HG02588 (cell line): ENCODE measurements around the gene SLC5A5.

ENCODE experiments used
- ATAC-seq: cut with Tn5 transposase; IDR thresholded peaks from one replicate; pipeline ENCODE4 v1.9.1; 2021; ENCODE audit warnings: mild to moderate bottlenecking, moderate library complexity; ENCODE audit not compliant: unreplicated experiment

The SLC5A5 gene

GRCh38 chr19:17846146-17846545 lies 25.6 kb upstream of the SLC5A5 start:
- ATAC-seq = no peak

GRCh38 chr19:17847538-17848366 lies 24.0 kb upstream of the SLC5A5 start, which contains the start of gene JAK3:
Gene JAK3 (minus strand): TSS chr19:17847982. CDS start chr19:17844417, 3,565 bp downstream.
- ATAC-seq = peak; percentile 48

- no peak for ATAC-seq
These were observed 23.0 kb upstream of the SLC5A5 start for GRCh38 chr19:17848595-17849292.

DNA sequence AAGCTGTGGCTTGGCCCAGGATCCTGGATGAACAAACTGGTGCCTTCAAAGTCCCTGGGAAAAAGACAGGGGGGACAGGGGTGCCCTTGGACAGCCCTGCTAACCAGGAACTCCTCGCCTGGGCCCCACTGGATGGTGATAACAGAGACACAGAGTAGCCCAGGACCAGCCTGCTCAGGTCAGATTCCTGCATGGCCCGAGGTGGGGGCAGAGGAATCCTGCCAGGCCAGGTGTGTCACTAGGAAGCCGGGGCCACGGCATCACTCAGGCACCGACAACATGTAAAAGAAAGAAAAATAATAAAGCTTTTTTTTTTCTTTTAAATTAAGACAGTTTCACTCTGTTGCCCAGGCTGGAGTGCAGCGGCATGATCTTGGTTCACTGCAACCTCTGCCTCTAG lies 17.7 kb upstream of the SLC5A5 start:
- ATAC-seq = no peak

DNA sequence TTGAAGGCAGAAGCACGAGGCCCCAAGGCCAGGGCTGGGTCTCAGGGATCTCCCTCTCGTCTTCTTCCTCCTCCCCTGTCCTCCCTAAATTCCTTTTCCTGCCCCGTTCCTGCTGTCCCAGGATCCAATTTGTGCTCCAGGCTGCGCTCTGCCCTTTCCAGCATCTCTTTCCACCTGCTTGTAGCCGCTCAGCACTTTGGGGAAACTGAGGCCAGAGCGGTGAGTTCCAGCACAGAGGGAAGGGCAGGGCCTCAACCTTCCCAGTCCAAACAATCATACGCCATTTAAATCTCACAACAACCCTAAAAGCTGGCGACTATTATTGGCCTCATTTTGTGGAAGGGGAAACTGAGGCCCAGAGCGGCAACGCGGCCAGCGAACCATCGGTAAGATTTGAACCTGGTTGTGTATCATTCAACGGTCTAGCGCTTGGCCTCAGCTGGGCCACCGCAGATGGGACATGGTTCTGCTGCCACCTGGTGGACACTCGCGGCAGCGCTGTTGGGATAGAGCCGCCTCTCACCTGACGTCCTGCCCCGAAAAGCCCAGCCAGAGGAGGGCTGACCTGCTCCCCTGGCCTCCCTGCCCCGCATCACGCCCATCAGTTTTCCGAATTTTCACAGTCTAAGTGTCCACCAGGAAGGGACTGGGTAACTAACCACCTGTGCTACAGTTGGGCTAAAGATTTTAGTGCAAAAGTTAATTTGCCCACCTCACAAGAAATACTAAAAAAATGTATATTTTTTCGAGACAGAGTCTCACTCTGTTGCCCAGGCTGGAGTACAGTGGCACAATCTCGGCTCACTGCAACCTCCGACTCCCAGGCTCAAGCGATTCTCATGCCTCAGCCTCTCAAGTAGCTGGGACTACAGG lies 16.2 kb upstream of the SLC5A5 start:
- ATAC-seq = no peak

DNA sequence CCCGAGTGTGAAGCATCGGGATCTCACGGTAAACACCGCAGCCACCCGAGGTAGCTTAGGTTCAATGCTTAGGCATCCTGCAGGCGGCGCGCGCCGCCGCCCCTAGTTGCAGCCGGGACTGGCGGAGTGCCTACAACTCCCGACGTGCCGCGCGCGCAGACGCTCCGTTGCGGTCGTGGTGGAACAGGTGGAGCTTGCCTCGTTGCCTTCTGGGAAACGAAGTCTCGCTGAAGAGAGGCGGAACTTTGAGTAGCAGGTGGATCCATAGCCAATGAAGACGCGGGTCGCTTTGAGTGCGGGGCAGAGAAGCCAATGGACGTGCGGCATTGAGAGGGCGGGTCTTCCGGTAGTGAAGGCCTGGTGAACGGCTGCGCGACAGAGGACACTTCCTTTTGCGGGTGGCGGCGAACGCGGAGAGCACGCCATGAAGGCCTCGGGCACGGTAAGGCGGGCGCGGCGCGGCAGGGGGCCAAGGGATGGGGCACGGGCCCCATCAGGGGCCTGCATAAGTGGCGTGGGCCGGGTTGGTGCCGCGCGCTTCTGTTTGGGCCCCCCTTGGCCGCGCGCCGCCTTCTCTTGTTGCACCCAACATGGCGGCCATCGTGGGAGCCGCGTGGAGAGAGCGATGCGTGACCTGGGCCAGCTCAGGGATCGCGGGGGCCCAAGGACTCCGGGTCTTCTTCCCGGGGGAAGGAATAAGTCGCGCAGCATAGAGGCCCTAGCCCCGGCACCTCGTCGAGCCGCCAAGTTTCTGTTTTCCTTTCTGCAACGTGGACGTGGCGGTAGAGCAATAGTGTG lies 12.0 kb upstream of the SLC5A5 start, which contains the start of gene RPL18A:
RPL18A (plus strand) TSS at position 378 of the 798 bp plus-strand sequence; CDS start at position 425, 47 bp downstream.
- peak; percentile 83 for ATAC-seq

DNA sequence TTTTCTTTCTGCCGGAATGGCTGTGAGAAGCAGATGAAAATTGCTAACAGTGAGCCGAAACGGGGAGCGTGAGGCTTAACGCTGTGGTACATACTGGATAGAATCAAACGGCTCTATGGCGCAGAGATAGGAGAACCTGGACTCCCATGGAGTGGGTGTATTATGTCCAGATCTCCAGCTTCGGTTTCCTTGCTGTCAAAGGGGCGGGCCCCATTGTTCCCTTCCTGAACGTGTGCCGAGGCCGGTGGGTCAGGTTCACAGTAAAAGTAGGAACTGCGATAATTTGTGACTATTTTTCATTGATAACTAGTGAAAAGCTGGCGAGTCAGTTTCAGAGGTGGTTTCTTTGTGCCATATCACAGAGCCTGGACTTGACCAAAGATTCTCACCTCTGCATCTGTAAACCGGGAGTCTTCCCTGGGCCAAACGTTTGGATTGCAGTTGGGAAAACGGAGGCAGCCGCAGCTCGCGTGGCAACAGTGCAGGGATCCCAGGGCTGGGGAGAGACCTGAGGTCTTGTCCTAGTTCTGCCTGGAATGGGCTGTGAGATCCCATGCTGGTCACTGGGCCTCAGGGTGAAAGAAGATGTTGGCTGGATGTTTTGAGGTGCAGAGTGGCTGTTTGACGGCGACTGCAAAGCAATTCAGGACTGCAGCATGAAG lies 11.3 kb upstream of the SLC5A5 start:
- no peak for ATAC-seq

GRCh38 chr19:17860993-17861360 lies 10.8 kb upstream of the SLC5A5 start:
- no peak for ATAC-seq

- no peak for ATAC-seq
These were observed 10.0 kb upstream of the SLC5A5 start for GRCh38 chr19:17861542-17862402.

DNA sequence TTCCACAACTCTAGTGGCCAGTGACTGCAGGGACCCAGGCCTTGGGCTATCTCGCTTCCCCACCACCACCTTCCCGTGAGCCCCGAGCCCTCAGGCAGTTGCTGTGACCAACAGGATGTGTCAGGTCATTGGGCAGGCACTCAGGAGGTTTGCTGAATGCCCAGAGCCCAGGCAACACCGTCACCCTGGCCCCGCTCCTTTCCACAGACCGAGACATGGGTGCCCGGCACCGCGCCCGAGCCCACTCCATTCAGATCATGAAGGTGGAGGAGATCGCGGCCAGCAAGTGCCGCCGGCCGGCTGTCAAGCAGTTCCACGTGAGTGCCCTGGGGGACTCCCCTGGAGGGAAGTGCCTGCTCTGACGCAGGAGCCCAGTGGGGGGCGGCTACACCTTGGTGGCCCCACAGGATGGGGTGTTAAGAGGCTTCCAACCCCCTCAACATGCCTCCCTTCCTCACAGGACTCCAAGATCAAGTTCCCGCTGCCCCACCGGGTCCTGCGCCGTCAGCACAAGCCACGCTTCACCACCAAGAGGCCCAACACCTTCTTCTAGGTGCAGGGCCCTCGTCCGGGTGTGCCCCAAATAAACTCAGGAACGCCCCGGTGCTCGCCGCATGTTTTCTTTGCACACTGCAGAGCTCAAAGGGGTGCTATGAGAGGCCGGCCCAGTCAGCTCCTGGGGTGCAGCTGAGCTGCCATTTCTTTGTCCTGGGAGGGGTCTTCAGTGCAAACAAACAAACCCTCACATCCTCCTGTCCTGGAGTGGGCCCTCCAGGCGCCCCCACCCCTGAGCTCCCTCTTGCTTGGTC lies 8.8 kb upstream of the SLC5A5 start:
- ATAC-seq = no peak

DNA sequence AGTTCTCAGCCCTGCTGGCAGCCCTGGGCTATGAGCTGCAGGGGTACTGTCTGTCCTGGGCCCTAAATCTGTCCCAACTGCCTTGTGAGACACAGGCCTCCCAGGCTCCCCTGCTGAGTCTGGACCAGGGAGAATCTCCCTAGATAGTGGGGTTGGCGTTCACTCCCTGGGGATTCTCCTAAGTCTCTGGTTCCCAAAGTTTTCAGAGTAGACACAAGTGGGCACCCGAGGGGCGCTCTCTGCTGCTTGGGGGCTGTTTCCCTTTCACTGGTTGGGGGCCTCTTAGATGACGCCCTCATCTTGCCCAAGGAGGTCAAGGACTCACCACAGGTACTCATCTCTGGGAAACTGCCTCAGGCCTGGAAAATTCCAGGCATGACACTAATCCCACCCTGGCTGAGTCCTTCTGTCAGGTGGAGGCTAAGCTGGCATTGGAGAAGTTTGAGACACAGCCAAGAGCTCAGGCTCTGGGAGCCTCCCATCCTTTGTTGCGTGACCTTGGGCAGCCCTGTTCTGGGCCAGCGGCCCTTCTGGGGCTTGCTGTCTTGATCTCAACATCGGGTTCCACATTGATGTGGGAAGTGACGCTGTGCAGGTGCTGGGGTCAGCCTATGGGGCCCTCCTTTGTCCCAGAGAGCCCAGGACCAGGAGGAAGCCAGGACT lies 8.1 kb upstream of the SLC5A5 start:
- no peak for ATAC-seq

DNA sequence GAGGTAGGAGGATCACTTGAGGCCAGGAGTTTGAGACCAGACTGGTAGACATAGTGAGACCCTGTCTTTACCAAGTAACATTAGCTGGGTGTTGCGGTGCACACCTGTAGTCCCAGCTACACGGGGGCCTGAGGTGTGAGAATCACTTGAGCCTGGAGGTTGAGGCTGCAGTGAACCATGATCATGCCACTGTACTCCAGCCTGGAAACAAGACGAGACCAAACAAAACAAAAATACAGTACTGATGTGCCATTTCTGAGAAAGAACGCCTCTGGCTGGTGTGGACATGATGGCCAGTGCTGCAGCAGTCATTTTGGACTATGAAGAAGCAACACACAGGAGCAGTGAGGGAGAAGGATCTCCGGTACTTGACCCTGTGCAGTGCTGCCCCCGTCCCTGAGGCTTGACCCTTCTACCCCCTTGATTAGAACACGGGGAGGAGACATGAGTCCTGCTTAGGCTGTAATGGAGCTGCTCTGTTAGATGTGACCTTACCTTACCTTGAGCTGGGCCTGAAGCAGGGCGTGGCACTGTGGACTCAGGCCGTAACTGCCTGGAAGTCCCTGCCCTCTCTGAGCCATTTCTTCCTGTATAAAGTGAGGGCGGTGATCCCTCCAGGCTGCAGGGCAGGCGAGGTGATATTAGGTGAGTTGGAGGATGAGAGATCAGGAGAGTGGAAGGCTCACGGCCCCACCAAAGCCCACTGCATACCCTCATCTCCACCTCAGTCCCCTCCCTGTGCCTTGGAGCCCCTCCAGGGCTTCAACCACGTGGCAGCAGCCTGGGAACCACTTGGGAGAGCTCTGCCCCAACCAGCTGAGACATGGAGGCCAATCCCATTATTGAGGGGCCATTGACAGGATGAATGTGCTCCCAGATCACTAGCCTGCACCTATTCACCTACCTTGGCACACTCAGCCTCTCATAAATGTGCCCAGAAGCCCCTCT lies 6.1 kb upstream of the SLC5A5 start:
- ATAC-seq = no peak

GRCh38 chr19:17866312-17866963 lies 5.3 kb upstream of the SLC5A5 start:
- no peak for ATAC-seq

DNA sequence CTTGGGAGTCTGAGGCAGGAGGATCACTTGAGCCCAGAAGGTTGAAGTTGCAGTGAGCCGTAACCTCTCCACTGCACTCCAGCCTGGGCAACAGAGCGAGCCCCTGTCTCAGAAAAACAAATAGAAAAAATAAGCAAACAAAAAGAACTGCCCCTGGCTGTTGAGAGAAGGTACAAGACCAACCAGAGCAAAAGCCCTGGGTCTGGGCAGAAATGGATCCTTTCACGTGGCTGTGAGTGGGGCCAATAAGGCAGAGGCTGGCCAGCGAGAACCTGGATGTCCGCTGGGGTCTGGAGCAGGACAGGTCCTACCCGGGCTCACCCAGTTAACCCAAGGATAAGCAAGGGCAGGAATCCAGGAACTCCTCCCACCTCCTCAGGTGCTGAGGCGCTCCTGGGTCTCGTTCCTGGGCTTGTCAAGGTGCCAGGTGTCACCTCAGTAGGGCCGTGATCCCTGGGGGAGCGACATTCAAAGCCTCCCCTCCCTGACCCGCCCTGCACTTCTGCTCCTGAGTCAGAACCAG lies 4.7 kb upstream of the SLC5A5 start:
- no peak for ATAC-seq

DNA sequence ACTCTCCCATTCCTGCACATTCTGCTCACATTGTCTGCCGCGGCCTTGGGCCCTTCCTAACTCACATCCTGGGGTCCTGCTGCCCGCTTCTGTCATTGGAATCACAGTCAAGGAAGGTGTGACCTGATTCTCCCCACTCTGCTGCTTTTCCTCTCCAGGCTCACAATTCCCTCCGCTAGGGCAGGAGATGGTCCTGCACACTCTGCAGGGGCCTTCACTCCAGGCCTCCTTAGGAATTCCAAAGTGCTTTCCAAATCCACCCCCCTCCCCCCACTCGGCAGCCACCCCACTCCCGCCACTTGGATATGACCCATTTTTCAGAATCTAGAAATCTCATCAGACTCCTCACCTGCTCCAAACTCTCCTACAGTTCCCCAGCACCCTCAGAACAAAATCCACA lies 3.1 kb upstream of the SLC5A5 start:
- no peak for ATAC-seq
